Embryonic facial prominence (tissue), 1 donor: ENCODE measurements around the gene DIDO1.
"Not testable (repeated sequence)": the region's sequence is repeated elsewhere in the genome, so short reads cannot be mapped to it uniquely, and the experiment has no call there.

Source experiments
- DNase-seq: peaks from one replicate; pipeline ENCODE4 v3.0.0-alpha.2; 2016; ENCODE audit errors: extremely low spot score

The DIDO1 gene

GRCh38 chr20:62880147-62880934, 46.0 kb downstream of the DIDO1 start:
- no peak for DNase-seq

GRCh38 chr20:62879275-62880146, 46.8 kb downstream of the DIDO1 start:
- no peak for DNase-seq

GRCh38 chr20:62878244-62879038, 47.9 kb downstream of the DIDO1 start:
- no peak for DNase-seq

- DNase-seq: no peak
Observed at GRCh38 chr20:62876902-62877816, 49.1 kb downstream of the DIDO1 start.

- no peak for DNase-seq
Observed at GRCh38 chr20:62876501-62876901, 49.8 kb downstream of the DIDO1 start.

- DNase-seq: no peak
Observed at GRCh38 chr20:62875419-62876361, 50.6 kb downstream of the DIDO1 start.

DNA sequence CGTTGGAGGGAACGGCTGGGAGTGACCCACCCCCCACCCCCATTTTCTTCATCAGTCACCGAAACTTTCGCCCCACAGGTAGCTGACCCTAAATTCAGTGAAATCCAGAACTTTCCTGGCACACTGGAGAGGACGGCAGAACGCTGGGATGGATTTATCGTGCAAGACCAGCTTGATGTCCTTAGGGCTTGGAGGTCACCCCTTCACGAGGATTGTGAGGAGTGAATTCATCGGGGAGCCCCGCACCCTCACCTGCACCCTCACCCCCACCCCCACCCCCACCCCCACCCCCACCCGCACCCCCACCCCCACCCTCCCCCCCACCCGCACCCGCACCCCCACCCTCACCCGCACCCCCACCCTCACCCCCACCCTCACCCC, 51.4 kb downstream of the DIDO1 start:
- DNase-seq: no peak

DNA sequence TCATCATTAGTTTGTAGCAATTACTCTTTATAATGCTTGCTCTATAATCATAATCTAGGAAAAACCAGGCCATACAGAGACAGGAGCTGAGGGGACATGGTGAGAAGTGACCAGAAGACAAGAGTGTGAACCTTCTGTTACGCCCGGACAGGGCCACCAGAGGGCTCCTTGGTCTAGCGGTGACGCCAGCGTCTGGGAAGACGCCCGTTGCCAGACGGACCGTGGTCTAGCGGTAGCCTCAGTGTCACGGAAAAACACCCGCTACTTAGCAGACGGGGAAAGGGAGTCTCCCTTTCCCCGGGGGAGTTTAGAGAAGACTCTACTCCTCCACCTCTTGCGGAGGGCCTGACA, 52.6 kb downstream of the DIDO1 start:
- not testable (repeated sequence) for DNase-seq

- DNase-seq: no peak
Observed at GRCh38 chr20:62873280-62873679, 53.0 kb downstream of the DIDO1 start.

- no peak for DNase-seq
Observed at GRCh38 chr20:62872862-62873261, 53.4 kb downstream of the DIDO1 start.

DNA sequence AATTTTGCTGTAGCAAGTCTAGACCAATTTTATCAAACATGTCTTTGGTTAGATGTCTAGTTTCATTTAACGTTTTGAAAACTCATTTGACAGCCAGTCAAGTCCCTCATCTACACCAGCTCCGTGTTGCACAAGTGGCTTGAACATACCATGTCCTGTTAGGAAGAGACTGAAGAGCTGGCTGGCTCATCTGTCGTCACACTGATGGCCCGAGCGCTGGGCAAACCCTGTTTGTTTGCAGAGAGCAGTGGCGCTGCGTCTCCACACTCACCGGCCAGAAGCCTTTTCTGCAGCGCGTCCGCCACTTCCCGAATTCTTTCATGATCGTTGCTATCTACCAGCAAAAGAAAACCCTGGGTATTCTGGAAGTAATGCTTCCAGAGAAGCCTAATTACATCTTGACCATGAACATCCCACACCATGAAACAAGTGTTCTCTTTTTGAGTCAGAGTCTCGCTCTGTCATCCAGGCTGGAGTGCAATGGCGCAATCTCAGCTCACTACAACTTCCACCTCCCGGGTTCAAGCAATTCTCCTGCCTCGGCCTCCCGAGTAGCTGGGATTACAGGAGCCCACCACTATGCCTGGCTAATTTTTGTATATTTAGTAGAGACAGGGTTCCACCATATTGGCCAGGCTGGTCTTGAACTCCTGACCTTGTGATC, 54.0 kb downstream of the DIDO1 start:
- DNase-seq: no peak

GRCh38 chr20:62864207-62864606, 62.1 kb downstream of the DIDO1 start:
- no peak for DNase-seq

DNA sequence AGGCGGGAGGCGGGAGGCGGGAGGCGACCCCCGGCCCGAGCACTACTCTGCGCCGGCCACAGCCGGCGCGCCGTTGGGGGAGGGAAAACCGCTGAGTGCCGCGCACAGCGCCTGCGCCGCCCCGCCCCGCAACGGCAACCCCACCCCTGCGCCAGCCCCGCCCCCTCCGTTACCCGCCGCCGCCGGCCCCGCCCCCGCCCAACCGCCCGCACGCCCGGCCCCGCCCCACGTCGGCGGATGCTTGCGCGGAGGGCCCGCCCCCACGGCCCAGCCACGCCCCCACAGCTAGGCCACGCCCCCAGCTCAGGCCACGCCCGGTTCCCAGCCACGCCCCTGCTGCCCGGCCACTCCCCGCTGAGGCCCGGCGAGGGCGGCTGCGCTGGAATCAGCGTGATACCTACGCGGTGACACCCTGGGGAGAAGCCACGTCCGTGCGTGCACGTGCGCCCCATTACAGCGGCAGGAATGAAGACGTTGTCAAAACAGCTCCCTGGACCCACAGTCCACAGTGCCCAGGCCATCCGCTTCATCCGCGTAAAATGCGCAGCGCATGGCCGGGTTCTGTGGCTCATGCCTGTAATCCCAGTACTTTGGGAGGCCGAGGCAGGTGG, 64.5 kb downstream of the DIDO1 start, which contains the start of gene TCFL5:
Gene TCFL5 (minus strand): TSS at position 97 of the 611 bp plus-strand sequence. CDS start 152 bp downstream, outside the sequence.
- peak; percentile 34 for DNase-seq

DNA sequence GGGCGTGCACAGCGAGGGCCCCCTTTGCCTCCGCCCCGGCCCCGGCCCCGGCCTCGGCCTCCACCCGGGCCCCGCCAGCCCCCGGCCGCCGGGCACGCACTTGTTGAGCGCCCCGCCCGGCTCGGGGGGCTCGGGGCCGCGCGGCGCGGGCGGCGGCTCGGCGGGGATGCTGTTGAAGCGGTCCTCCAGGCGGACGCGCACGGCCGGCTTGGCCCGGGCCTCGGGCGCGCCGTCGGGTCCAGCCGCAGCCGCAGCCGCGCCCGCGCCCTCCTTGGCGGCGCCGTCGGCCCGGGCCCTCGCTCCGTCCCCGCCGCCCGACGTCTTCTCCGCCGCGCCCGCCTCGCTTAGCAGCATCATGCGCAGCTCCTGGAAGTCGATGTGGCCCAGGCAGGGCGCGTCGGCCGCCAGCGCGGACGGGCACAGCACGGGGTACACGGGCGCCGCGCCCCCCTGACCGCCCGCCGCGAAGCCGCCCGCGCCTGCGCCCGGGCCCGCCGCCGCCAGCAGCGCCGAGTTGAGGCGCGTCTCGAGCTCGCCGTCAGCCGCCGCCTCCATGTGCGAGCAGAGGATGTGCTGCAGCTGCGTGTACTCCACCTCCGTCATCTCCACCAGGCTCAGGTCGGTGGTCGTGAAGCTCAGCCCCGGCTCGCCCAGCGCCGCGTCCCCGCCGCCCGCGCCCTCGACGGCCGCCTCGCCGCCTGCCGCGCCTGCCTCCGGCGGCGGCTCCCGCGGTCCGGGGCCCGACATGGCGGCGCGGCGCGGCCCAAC, 65.2 kb downstream of the DIDO1 start:
- DNase-seq: no peak

DNA sequence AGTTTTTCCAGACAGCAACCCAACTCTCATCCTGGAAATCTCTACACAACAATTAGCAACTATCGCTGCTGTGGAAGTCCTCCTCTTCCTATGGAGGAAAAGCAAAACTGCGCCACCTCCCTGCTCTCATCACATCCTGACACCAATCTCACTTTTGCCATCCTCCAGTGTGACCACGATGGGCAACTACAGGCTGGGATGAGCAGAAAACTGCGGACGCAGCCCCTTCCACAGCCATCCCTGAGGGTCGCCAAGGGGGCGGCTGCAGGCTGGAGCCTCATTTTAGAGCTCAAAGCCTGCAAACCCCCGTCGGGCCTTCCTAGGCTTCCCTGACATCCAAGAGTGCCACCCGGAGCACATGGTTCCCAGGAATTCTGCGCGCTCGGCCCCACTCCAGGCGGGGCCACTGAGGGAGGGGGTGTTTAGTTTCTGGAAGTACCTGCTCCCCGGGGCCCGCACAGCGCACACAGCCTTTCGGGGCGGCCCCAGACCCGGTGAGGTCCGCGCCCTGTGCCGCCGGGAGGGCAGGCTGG, 65.8 kb downstream of the DIDO1 start:
- DNase-seq: no peak

- DNase-seq: no peak
Observed at GRCh38 chr20:62859721-62860120, 66.6 kb downstream of the DIDO1 start.

GRCh38 chr20:62858058-62858830, 68.1 kb downstream of the DIDO1 start:
- DNase-seq: no peak
